ENCODE measurements around the gene PLA2G6.
"Not testable (repeated sequence)": the region's sequence is repeated elsewhere in the genome, so short reads cannot be mapped to it uniquely, and the experiment has no call there.

Gene PLA2G6

DNA sequence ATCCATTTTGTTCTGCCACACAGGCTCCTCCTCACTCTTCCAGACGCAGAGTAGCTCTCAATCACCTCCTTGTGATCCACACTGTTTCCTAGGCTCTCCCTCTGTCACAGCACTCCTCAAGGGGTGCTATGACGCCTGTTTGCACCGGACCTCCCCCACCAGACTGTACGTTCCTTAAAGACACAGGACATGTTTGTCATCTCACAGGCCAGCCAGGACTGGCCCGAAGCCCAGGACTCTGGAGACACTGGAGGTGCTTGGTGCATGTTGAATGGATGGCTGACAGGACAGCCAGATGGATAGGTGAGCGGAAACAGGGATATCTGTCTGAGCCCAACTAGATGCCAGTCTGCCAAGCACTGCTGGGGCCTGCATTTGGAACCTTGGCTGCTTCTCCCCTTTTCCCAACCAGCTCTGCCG, 13.6 kb downstream of the PLA2G6 start:
- DNase-seq (ENCODE audit: low read depth), result no peak

DNA sequence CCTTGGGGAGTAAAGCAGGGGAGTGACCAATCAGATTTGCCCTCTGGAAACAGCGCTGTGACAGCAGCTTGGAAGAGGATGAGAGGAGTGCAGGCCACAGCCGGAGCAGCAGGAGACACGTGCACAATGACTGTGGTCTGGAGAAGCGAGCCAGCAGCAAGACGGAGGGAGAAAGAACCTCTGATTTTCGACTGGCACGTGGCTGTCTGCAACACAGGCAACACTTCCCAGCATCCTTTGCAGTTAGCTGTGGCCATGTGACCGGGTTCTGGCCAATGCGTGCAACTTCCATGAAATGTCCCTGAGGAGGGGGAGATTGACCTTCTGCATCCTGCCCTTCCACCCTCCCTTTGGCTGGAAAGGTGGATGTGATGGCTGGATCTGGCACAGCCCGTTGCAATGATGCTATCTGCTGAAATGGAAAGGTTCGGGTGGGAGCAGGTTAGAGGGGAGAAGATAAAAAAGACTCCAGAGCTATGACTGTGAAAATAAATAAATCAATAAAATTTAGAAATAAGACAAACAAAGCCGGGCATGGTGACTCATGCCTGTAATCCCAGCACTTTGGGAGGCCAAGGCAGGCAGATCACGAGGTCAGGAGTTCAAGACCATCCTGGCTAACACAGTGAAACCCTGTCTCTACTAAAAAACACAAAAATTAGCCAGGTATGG, 15.6 kb downstream of the PLA2G6 start:
- DNase-seq (ENCODE audit: low read depth), result no peak

DNA sequence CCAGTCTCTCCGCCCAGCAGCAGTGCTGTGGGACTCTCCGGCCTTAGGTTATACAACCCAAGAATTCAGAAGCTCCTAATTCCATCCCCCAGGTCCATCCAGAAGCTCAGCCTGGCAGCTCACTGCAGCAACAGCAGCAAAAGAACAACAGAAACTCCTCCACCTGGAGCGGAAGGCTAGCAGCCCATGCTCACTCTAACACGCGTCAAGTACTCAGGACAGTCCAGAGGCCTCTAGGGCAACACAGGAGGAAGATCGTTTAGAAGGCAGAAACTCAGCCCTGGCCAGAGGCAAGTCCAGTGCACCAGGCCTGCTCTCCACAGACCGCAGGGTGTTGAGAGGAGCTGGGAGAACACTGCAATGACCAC, 17.1 kb downstream of the PLA2G6 start:
- DNase-seq (ENCODE audit: low read depth), result no peak

DNA sequence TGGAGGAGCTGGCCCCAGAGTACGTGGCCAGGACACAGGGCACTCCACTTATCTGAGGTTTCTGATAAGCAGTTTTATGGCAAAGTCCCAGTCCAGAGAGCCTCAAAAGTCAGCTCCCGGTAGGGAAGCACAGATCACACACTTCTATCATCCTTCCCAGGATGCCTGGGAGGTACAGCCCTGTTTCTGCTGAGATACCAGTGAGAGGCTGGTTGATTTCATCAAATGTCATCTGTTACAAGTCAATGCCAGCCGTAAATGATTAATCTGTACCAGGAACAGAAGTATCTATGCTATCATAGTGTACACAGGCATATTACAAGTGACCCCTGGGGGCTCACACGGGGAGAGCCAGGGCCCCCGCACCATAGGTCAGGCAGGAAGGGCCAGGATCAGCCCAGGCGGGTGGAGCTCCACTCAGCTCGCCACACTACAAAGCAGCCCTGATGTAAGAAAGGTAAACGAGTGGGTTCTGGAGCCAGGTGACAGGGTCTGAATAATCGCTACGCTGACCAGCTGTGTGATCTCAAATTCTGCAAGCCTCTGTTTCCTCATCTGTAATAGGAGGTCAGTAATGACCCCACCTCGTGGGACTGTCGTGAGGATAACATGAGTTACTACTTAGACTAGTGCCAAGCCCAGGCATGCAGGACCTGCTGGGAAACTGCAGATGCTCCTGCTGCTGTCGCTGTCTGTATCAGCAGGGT, 17.6 kb downstream of the PLA2G6 start:
- DNase-seq (ENCODE audit: low read depth), result no peak

DNA sequence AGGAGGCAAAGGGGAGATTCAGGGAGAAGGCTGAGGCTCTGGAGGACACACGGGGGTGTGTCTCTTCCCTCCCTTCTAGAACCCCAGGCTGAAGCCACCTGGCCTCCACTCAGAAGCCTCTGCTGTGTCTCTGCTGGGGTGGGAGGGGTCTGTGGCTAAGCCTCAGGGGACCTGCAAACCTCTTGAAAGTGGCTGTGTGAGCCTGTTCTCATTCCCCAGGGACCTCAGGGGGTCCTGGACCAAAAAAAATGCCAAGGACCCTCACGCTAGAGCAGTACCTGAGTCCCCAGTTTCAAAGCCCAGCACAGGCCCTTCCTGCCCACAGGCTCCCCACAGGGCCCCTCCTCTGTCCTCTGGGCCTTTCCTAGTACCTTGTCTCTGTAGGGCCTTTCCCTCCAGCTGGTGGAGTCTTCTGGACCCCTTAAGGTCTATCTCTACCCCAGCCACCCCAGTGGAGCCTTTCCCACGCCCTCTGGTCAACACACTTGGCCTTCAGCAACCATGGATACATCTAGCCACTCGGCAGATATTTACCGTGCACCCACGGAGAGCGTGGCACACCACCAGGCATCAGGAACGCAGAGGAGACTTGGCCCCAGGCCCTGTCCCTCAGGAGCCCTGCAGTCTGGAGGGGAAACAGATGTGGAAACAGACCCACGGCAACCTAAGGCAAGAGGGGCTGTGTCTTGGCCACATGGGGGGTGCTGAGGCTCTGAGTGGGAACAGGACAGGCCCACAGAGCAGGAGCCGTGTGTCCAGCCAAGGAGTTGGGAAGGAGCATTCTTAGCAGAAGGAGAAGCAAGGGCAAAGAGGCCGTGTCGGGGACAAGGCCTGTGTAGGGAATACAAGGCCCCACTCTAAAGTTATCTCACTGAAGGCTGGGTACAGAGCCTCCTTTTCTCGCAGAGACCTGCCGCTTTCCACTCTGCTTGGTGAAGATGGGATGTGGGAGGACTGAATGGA, 18.5 kb downstream of the PLA2G6 start:
- no peak for DNase-seq (ENCODE audit: low read depth)

DNA sequence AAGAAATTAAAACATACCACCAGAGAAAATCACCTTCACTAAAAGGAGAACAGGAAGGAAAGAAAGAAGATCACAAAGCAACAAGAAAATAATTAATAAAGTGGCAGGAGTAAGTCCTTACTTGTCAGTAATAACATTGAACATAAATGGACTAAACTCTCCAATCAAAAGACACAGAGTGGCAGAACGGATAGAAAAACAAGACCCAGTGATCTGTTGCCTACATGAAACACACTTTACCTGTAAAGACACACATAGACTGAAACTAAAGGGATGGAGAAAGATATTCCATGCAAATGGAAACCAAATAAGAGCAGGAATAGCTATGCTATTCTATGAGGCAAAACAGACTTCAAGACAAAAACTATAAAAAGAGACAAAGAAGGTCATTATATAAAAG, 25.9 kb downstream of the PLA2G6 start:
- no peak for DNase-seq (ENCODE audit: low read depth)

DNA sequence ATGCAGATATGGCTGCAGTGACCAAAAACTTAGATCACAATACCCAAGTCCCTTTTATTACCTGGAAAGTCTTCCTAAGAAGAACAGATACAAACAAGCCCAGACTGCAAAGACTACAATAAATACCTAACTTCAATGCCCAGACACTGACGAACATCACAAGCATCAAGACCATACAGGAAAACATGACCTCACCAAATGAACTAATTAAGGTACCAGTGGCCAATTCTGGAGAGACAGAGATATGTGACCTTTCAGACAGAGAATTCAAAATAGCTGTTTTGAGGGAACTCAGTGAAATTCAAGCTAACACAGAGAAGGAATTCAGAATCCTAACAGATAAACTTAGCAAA, 27.1 kb downstream of the PLA2G6 start:
- DNase-seq (ENCODE audit: low read depth), result not testable (repeated sequence)

DNA sequence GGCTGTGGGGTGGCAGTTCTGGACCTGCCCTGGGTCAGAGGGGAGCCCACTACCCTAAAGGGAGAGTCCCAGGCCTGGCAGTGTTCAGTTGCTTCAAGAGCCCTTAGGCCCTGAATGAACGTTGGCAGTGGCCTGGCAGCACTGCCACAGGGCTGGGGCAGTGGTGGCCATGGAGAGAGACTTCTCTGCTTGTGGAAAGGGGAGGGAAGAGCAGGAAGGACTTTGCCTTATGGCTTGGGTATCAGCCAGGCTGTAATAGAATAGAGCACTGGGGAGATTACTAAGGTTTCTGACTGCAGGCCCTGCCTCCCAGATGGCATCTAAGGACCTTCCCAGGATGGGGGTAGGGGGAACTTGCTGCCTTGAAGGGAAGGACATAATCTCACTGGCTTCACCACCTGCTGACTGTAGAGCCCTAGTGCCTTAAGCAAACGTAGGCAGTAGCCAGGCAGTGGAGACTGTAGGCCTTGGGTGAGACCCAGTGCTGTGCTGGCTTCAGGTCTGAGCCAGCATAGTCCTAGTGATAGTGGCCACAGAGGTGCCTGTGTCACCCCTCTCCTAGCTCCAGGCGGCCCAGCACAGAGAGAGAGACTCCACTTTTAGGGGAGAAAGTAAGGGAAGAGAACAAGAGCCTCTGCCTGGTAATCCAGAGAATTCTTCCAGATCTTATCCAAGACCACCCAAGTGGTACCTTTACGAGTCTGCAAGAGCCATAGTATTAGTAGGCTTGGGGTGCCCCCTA, 27.6 kb downstream of the PLA2G6 start:
- no peak for DNase-seq (ENCODE audit: low read depth)

DNA sequence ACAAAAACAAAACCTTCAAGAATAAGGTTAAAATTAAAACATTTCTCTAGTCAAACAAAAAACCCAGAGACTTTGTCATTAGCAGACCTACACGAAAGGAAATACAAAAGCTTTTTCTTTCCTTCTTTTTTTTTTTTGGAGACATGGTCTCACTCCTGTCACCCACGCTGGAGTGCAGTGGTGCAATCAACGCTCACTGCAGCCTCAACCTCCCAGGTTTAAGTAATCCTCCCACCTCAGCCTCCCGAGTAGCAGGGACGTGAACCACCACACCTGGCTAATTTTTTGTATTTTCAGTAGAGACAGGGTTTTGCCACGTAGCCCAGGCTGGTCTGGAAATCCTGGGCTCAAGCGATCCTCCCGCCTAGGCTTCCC, 30.5 kb downstream of the PLA2G6 start:
- no peak for DNase-seq (ENCODE audit: low read depth)

DNA sequence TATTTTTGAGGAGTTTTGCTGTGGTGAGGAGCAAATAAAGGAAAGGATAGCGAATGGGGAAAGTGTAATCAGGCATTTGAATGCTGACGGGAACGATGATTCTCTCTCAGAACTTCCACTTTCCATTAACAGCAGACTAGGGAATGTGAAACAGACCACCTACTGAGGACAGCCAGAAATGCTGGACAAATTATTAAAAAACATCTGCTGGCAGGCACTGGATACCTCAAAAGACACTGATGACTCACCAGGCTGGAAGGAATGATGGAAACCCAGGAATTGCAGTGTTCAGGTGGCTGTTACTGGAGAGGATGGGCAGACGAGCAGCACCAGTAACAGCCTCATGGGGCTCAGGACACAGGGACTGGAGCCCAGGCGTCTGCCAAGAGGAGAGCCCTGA, 33.4 kb downstream of the PLA2G6 start:
- no peak for DNase-seq (ENCODE audit: low read depth)

DNA sequence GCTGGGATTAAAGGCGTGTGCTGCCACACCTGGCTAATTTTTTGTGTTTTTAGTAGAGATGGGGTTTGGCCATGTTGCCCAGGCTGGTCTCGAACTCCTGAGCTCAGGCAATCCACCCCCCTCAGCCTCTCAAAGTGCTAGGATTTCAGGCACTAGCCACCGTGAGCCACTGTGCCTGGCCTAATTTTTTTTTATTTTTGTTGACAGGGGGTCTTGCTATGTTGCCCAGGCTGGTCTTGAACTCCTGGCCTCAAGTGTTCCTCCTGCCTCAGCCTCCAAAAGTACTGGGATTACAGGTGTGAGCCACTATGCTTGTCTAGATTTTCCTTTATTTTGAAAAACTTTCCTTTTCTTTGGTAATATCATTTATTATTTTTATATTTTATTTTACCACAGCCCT, 35.5 kb downstream of the PLA2G6 start:
- DNase-seq (ENCODE audit: low read depth), result not testable (repeated sequence)

DNA sequence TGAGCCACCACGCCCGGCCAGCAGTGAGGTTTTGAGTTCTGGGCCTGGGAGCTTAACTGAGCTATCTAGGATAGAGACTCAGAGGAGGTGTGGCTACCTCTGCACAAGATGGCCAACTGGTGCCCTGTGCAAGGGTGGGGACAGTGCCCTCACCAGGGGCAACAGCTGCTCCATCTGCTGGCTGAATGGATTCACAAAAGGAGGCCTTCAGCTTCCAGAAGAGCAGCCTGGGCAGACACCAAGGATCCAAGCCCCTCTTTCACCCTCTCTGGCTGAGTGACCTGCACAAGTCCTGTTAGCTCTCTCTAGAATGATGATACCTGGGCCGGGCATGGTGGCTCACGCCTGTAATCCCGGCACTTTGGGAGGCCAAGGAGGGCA, 37.6 kb downstream of the PLA2G6 start:
- no peak for DNase-seq (ENCODE audit: low read depth)

DNA sequence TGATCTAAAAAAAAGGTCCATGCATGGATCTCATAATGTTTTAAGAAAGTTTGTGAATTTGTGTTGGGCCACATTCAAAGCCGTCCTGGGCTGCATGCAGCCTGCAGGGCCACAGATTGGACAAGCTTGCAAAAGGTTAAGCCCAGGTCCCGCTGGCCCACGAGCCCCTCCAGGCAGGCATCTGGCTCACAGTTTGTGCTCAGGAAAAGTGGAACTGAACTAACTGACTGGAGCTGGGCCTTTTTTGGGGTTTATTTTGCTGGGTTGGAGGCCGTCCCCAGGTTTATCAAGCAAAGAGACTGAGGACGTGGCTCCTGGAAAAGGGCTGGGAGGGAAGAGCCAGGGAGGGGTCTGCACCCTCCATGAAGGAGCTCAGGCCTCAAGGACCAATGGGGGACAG, 39.0 kb downstream of the PLA2G6 start:
- DNase-seq (ENCODE audit: low read depth), result no peak

DNA sequence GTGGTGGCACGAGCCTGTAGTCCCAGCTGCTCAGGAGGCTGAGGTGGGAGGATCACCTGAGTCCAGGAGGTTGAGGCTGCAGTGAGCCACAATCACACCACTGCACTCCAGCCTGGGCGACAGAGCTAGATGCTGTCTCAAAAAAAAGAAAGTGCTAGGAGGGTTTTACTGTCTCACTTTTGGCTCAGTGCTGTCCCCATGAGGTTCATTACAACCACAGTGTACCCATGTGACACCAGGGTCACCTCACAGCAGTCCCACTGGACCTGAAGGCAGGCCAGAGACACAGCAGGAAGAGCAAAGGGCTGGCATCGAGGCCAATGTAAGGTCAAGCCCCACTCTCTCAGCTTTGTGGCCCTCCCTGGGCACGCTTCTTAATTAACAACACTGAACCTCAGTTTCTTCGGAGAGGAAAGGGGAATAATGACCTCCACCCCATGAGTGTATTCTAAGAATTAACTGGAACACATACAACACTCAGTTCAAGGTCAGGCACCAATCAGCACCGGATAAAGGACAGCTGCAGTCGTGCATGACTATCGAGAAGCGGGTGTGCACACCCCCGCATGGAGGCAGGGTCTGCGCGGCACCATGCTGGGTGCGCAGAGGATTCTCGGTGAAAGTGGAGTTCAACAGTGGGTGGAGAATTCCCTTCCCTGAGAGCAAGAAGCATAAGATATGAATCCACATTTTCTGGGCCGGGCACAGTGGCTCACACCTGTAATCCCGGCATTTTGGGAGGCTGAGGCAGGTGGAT, 40.2 kb downstream of the PLA2G6 start:
- DNase-seq (ENCODE audit: low read depth), result no peak

DNA sequence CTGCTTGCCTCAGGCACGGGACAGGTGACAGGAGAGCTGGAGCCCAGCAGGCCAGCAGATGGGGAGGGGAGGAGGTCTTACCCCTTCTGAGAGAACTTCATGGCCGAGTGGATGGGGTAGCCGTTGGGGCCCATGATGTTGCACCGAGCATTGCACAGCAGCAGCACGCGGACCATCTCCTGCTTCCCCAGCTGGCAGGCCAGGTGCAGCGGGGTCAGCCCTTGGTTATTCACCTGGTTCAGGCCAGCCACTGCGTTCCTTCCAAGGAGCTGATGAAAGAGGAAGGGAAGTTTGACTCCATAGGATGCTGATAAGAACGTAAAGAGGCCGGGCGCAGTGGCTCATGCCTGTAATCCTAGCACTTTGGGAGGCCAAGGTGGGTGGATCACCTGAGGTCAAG, 41.7 kb downstream of the PLA2G6 start:
- DNase-seq (ENCODE audit: low read depth), result no peak

DNA sequence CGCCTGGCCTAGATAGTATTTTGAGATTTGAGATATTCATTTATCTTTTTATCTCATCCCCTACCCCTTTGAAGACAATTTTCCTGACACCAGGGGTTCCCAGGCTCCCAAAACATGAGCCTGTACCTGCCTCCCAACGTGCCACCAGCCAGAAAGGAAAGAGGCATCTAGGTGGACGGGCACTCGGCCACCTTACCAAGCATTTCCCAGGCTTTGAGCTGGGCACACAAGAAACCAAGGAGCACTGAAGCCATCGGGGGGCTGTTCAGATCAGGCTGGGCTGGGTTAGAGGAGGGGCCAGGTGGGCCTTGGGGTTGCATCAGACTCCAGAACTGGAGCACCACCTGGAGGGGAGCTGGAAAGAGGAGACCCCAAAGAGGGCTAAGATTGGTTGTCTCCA, 42.7 kb downstream of the PLA2G6 start:
- DNase-seq (ENCODE audit: low read depth), result no peak

DNA sequence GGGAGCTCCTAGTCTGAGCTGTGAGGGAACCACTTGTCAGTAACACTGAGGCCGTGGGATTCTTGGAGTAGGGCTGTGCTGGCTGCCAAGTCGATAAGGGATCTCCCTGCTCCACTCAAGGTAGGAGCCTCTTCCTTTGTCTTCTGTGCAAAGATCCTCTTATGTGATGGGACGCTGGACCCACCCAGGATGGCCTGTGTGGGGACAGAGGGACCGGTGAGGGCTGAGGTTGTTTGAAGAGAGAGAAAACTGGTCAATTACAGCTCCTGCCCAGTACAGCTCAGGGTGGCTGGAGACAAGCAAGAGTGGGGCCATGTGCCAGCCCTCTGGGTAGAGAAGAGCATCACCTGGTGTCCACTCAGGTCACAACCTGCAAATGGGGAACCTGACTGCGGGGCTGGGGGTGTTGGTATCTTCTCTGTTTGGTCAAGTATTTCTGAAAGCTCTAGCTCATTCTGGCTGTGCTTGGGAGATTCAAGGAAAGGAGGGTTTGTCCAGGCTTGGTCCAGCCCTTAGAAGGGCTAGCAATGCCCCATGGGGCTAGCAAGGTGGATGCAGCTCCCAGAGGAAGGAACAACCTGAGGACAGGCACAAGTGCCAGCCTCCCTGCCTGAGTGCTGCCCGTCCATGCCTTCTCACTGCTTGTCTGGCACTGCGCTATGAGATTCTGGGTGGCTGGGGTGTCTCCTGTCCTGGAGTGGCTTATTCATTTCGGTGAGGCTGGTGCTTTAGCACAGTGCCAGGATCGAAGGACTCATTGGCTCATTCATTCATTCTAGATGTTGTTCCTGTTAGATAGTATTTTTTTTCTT, 43.5 kb downstream of the PLA2G6 start:
- no peak for DNase-seq (ENCODE audit: low read depth)

DNA sequence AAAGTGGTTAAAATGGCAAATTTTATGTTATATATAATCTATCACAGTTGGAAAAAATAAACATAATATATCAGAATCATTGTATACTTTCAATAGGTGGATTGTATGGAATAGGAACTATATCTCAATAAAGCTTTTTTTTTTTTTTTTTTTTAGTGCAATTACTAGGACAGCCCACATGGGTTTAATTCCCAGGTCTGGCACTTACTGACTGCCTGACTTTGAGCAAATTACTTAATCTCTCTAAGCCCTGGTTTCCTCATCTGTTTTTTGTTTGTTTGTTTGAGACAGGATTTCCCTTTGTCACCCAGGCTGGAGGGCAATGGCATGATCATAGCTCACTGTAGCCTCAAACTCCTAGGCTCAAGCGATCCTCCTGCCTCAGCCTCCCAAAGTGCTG, 45.0 kb downstream of the PLA2G6 start:
- no peak for DNase-seq (ENCODE audit: low read depth)

DNA sequence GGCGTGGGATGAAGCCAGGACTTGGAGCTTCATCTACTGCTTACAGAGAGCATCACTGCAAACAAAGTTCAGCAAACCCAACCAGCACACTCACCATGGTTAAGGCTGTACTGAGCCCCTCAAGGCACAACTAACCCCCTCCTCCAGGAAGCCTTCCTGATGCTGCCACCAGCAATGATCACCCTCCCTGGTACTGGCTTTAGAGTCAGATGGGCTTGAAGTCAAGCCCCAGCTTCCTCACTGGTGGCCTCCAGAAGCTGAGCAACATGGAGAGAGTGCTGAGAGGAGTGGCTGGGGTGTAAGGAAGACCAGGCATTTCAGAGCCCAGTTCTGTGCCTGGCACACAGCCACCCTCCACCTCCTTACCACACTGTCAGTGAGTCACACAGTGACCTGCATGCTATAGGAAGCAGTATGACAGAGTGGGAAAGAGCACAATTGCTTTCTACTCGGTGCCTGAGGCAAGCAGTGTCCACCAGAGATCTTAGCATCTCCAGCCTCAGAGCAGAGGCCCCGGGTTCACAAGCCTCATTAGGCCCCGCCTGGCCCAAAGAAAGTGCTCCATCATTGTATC, 46.4 kb downstream of the PLA2G6 start:
- peak; percentile 58 for DNase-seq (ENCODE audit: low read depth)

DNA sequence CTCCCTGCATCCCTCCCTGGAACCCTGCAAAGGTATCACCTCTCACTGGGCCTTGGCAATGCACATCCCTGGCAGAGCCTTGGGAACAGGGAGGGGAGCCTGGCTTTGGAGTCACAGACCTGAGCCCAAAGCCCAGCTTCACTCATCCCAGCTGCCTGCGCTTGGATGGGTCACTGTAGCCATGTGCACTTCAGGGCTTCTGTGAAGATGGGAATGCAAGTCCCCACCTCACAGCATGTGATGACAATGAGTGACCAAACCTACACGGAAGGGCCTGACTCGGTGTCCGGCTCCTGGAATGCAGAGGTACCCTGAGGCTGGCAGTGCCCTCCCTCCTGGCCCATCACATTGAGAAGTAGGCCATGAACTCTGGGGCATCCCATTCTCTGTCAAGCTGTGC, 48.3 kb downstream of the PLA2G6 start:
- no peak for DNase-seq (ENCODE audit: low read depth)
